ENCODE results near the gene SPDYE4. TPM values are rescaled to one million over a fixed set of nuclear protein-coding genes. Genes with fewer than 3 reads are reported as not detected.

The SPDYE4 gene
- polyA plus RNA-seq, 1 experiment, result not detected

DNA sequence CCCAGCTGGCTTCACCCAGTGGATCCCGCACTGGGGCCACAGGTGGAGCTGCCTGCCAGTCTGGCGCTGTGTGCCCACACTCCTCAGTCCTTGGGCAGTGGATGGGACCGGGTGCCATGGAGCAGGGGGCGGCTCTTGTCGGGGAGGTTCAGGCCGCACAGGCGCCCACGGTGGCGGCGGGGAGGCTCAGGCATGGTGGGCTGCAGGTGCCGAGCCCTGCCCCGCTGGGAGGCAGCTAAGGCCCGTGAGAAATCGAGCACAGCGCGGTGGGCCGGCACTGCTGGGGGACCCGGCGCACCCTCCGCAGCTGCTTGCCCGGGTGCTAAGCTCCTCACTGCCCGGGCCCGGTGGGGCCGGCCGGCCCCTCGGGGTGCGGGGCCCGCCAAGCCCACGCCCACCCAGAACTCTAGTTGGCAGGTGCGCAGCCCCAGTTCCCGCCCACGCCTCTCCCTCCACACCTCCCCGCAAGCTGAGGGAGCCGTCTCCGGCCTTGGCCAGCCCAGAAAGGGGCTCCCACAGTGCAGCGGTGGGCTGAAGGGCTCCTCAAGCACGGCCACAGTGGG lies 40.3 kb downstream of the SPDYE4 start:
- ChIA-PET CTCF (no interaction called here), POLR2A (no interaction called here)
- no peak overlapping the region for H3K4me3 ChIP-seq (ENCODE audit: low read depth, low read length)
- no peak for DNase-seq (ENCODE audit: low read depth, low spot score)
- TF ChIP-seq, protein P1, sequence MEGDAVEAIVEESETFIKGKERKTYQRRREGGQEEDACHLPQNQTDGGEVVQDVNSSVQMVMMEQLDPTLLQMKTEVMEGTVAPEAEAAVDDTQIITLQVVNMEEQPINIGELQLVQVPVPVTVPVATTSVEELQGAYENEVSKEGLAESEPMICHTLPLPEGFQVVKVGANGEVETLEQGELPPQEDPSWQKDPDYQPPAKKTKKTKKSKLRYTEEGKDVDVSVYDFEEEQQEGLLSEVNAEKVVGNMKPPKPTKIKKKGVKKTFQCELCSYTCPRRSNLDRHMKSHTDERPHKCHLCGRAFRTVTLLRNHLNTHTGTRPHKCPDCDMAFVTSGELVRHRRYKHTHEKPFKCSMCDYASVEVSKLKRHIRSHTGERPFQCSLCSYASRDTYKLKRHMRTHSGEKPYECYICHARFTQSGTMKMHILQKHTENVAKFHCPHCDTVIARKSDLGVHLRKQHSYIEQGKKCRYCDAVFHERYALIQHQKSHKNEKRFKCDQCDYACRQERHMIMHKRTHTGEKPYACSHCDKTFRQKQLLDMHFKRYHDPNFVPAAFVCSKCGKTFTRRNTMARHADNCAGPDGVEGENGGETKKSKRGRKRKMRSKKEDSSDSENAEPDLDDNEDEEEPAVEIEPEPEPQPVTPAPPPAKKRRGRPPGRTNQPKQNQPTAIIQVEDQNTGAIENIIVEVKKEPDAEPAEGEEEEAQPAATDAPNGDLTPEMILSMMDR (IDR thresholded peaks at IDR 0.05; ENCODE audit: low read depth, low read length), result no peak
- peaks cover 9% of the 10 kb centered on the region for H3K27me3 ChIP-seq (ENCODE audit: control insufficient read depth, insufficient read depth, low read length)
- H3K27ac ChIP-seq (ENCODE audit: low read depth, low read length), result no peak overlapping the region
- H3K9me3 ChIP-seq (ENCODE audit: control insufficient read depth, insufficient read depth, low read length), result peaks cover 2% of the 10 kb centered on the region; the same call in 1 of the 2 replicates

GRCh38 chr17:8713878-8714277 lies 44.5 kb downstream of the SPDYE4 start:
- ChIA-PET POLR2A (no interaction called here), CTCF (interaction anchor here (0.5 to 0.6 kb wide), 2 partner anchors 57 to 735 kb away, joined by 4 read pairs; no protein-coding TSS in a partner anchor)
- TF ChIP-seq, protein P1 (IDR thresholded peaks at IDR 0.05; ENCODE audit: low read depth, low read length), result no peak
- Histone ChIP-seq H3K27me3 (ENCODE audit: control insufficient read depth, insufficient read depth, low read length) (peaks cover 7% of the 10 kb centered on the region), H3K4me3 (ENCODE audit: low read depth, low read length) (no peak overlapping the region), H3K9me3 (ENCODE audit: control insufficient read depth, insufficient read depth, low read length) (peaks cover 2% of the 10 kb centered on the region; the same call in 1 of the 2 replicates), H3K27ac (ENCODE audit: low read depth, low read length) (no peak overlapping the region)
- no peak for DNase-seq (ENCODE audit: low read depth, low spot score)

- no peak for DNase-seq (ENCODE audit: low read depth, low spot score)
- Histone ChIP-seq H3K9me3 (ENCODE audit: control insufficient read depth, insufficient read depth, low read length) (peaks cover 2% of the 10 kb centered on the region; the same call in 1 of the 2 replicates), H3K27me3 (ENCODE audit: control insufficient read depth, insufficient read depth, low read length) (peaks cover 7% of the 10 kb centered on the region), H3K27ac (ENCODE audit: low read depth, low read length) (no peak overlapping the region), H3K4me3 (ENCODE audit: low read depth, low read length) (no peak overlapping the region)
- TF ChIP-seq, protein P1 (IDR thresholded peaks at IDR 0.05; ENCODE audit: low read depth, low read length), result no peak
- POLR2A ChIA-PET, result no interaction called here
- CTCF ChIA-PET, result interaction anchor here (1.4 kb wide), 1 partner anchor 32 kb away, joined by 4 read pairs; no protein-coding TSS in a partner anchor
These were observed 45.0 kb downstream of the SPDYE4 start for GRCh38 chr17:8713315-8713714.

- TF ChIP-seq, protein P1 (IDR thresholded peaks at IDR 0.05; ENCODE audit: low read depth, low read length), result no peak
- DNase-seq (ENCODE audit: low read depth, low spot score), result no peak
- CTCF ChIA-PET, result interaction anchor here (1.4 kb wide), 1 partner anchor 33 kb away, joined by 4 read pairs; no protein-coding TSS in a partner anchor
- H3K27me3 ChIP-seq (ENCODE audit: control insufficient read depth, insufficient read depth, low read length), result peaks cover 7% of the 10 kb centered on the region
- no peak overlapping the region for H3K4me3 ChIP-seq (ENCODE audit: low read depth, low read length)
- POLR2A ChIA-PET, result no interaction called here
- H3K9me3 ChIP-seq (ENCODE audit: control insufficient read depth, insufficient read depth, low read length), result no peaks in the 10 kb centered on the region
- H3K27ac ChIP-seq (ENCODE audit: low read depth, low read length), result no peak overlapping the region
These were observed 45.6 kb downstream of the SPDYE4 start for GRCh38 chr17:8712698-8713097.

DNA sequence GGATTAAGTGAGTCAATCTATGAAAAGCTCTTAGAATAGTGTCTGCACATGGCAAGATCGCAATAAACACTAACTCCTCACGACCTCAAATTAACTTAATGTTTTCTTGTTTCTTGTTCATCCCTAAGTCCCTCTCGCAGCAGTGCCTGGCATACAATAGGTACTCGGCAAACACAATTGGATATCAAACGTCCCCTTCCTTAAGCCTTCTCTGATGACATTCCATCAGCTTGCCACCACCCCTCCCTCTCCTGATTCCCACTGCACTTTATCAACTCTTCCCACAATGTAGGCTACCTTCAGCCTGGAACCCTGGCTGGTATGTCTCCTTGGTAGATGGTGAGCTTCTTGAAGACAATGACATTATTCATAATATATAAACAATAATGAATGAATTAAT lies 47.1 kb downstream of the SPDYE4 start:
- H3K4me3 ChIP-seq (ENCODE audit: low read depth, low read length), result no peak overlapping the region
- H3K27ac ChIP-seq (ENCODE audit: low read depth, low read length), result no peak overlapping the region
- H3K27me3 ChIP-seq (ENCODE audit: control insufficient read depth, insufficient read depth, low read length), result peaks cover 7% of the 10 kb centered on the region
- CTCF ChIA-PET, result no interaction called here
- POLR2A ChIA-PET, result no interaction called here
- H3K9me3 ChIP-seq (ENCODE audit: control insufficient read depth, insufficient read depth, low read length), result no peaks in the 10 kb centered on the region
- TF ChIP-seq, protein P1 (IDR thresholded peaks at IDR 0.05; ENCODE audit: low read depth, low read length), result no peak
- no peak for DNase-seq (ENCODE audit: low read depth, low spot score)

All from AG04450 (cell line).